ENCODE data around the gene ERICH6.

DNA sequence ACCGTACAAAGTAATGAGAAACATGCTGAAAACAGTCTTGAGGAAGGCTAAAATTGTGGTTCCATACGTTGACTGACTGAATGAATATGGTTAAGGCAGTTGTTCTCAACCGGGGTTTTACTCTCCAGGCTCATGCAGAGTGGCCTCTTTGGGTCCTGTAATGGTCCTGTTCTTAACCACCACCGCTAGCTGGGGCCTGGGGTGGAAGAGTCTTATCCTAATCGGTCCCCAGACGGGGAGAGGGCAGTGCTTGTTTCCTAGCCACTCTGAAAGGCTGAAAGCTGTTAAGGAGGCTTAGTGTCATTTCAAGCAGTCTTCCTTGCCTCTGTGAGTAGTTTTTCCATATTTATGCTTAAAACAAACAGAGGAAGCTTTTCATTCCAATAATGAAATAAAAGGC is 68.6 kb downstream of the ERICH6 start:
- TF ChIP-seq, protein P1, sequence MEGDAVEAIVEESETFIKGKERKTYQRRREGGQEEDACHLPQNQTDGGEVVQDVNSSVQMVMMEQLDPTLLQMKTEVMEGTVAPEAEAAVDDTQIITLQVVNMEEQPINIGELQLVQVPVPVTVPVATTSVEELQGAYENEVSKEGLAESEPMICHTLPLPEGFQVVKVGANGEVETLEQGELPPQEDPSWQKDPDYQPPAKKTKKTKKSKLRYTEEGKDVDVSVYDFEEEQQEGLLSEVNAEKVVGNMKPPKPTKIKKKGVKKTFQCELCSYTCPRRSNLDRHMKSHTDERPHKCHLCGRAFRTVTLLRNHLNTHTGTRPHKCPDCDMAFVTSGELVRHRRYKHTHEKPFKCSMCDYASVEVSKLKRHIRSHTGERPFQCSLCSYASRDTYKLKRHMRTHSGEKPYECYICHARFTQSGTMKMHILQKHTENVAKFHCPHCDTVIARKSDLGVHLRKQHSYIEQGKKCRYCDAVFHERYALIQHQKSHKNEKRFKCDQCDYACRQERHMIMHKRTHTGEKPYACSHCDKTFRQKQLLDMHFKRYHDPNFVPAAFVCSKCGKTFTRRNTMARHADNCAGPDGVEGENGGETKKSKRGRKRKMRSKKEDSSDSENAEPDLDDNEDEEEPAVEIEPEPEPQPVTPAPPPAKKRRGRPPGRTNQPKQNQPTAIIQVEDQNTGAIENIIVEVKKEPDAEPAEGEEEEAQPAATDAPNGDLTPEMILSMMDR (conservative IDR thresholded peaks at IDR 0.05) = no peak
- no peak for TF ChIP-seq EZH2 (IDR thresholded peaks at IDR 0.05; ENCODE audit: low read depth)

Measured in PC-9 (cell line).